GM19099 (cell line): Measurements from ENCODE around the gene PPP2R5D.

Source experiments
- POLR2A ChIP-seq: IDR thresholded peaks from 3 replicates; pipeline ENCODE4 v1.6.1; 2011; ENCODE audit warnings: low read depth; ENCODE audit not compliant: insufficient read length; ENCODE audit errors: extremely low read depth

Gene PPP2R5D

DNA sequence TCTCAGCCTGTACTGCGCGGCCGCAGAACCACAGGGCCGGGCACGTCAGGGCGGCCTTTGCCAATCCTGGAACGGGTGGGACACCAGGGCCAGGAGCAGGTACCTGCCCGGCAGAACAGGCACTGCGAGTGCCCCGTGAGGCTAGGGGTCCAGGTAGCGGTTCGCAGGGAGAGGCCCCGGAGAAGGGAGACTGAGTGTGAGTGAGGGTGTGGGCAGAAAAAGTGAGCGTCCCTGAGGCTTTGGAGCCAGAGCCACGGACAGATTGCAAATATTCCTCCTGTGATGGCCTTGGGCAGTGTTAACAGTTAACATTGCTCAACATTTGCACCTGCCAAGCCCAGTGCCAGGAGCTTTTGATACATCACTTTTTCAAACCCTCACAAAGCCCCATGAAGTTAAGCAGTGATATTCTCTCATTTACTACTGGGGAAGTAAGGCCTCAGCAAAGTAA is 23.3 kb upstream of the PPP2R5D start:
- TF ChIP-seq POLR2A = no peak

DNA sequence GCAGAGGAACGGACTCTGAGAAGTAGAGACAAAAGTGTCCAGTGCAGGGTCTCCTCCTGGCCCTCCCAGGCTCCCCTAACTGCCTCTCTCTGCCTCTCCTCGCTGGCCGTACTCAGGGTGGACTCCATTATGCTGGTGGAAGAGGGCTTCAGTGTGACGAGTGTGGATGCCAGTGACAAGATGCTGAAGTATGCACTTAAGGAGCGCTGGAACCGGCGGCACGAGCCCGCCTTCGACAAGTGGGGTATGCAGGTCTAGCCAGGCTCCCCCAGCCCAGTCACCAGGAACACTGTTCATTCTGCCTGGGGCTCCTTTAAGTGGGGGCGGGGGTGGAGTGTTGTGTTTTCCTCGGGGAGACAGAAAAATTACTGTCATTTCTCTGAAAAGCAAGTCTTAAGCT is 22.3 kb upstream of the PPP2R5D start:
- no peak for TF ChIP-seq POLR2A

DNA sequence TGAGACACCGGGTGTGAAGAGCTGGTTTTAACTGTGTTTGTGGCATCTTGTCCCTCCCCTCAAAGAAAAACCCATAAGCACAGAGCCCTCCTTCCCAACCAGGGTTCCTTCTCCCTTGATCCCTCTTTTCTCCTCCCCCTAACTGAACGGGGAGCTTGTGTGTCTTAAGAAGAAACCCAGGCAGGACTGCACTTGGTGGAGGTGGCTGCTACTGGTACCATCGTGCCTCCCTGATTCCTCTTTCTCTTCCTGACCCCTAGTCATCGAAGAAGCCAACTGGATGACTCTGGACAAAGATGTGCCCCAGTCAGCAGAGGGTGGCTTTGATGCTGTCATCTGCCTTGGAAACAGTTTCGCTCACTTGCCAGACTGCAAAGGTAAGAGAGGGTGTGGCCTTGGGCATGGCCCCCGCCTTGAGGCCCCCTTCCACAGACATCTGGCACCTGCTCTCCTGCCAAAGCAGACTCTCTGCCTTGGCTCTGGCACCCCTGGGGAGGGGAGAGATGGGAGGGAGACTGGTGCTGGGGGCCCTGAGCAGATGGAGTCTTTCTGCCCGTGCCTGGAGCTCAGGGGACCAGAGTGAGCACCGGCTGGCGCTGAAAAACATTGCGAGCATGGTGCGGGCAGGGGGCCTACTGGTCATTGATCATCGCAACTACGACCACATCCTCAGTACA is 21.7 kb upstream of the PPP2R5D start:
- TF ChIP-seq POLR2A = no peak

DNA sequence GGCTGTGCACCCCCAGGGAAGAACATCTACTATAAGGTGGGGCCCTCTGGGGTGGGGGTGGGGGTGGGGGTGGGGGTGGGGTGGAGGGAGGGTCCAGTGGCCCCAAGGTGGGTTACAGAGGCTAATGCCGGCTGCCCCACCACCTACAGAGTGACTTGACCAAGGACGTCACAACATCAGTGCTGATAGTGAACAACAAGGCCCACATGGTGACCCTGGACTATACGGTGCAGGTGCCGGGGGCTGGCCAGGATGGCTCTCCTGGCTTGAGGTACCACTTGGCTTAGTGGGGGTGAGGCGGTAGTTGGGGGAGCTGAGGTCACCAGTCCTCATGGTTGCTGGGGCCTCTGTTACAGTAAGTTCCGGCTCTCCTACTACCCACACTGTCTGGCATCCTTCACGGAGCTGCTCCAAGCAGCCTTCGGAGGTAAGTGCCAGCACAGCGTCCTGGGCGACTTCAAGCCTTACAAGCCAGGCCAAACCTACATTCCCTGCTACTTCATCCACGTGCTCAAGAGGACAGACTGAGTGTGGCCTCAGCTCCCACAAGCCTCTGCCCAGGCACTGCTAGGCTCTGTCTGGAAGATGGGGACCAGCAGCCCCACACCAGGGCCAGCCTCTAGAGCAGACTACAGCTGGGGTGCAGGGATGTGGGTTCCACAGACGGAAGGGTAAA is 21.1 kb upstream of the PPP2R5D start:
- TF ChIP-seq POLR2A = no peak

DNA sequence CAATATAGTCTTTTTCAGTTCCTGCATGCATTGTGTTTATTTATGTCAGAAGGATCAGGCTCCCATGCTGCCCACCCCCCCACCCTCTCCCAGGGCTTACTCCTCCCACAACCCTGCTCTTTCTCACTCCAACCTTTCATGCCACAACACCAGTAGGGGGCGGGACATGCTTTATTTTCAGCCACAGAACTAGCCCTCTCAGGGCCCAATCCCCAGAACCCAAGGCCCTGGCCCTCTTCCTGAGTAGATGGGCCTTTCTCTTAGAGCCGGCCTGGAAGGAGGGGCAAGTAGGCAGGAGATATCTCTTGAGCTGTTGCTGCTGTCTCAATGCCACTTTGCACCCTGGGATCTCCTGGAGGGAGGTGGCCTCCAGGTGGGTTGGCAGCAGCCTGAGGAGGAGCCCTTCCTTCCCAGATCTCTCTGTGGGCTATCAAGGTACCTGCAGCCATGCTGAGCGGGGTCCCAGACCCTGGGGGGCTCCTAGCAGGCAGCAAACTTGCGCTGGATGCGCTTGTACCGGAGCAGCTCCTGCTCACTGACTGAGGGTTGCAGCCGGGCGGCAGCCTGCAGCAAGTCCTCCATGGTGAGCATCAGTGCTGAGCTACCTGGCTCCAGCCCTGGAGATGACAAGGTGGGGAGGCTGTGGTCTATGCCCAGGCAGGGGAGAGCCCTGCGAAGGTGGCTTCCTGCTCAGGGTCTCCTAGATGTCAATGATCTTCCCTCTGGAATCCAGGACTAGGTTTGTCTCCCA is 20.3 kb upstream of the PPP2R5D start:
- TF ChIP-seq POLR2A = no peak

DNA sequence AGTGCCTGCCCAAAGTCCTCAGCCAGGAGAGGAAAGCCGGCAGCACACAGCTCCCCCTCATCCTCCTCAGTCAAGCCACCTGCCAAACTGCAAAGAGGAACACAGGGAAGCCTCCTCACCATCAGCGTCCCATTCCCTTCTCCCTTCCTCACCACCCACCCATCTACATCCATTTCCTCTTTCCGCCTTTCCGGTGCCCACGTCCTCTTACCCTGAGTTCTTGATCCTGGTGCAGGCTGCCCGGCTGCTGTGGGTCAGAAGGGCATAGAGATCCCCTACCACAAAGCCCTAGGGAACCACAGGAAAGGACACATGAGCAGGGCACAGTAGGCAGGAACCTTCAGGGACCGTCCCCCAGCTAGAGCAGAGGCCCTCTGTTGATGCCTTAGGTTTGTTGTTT is 17.8 kb upstream of the PPP2R5D start:
- no peak for TF ChIP-seq POLR2A

DNA sequence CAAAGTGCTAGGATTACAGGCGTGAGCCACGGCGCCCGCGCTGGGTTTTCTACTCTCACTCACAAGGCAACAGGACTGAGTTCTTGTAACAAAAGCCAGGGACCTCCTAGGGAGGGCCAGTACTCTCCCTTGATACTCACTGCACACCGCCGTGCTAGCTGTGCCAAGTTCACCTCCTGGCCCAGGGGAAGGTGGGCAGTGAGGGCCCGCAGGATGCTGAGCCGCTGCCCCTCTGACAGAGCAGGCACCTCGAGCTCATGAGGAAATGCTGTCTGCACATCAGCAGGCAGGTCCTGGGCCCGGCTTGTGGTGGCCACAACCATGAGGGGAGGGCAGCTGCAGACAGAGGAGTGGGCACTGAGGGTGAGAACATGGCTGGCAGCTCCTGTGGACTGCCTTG is 17.1 kb upstream of the PPP2R5D start:
- TF ChIP-seq POLR2A = no peak

DNA sequence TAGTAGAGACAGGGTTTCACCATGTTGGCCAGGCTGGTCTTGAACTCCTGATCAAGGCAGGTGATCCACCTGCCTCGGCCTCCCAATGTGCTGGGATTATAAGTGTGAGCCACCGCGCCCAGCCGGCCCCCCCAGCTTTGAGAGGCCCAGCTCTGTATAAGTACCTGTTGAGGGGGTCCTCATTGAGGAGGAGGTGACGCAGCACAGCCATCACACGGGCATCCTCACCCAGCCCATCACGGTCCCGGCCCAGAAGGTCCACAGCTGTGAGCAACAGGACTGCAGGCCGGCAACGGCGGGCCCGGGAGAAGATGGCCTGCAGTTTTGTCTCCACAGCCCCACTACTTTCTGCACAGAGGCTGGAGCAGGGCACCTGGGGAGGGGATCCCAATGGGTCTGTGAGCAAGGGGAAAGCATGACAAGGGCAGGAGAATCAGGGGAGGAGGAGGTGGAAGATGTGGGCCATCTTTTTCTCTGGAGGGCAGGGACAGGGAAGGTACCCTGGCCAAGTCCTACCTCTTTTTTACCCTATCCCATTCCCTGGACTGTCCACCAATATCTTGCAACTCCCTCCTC is 16.2 kb upstream of the PPP2R5D start:
- TF ChIP-seq POLR2A = no peak

DNA sequence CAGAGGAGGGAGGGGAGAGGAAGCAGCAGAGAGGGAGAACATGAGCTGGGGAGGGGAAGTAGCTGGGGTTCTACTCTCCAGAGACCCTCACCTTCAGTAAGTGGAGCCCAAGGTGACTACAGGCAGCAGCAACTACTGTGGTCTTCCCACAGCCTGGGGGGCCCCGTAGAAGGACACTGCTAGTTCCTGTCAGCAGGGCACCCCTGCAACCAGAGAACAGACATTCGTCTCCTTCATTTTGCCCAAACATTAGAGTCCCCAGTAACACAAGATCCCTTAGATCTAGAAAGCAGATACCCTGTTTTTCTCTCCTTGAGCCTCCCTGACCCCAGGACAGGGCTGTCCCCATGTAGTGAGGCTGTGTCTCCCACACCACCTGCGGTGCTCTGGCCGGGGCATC is 15.6 kb upstream of the PPP2R5D start:
- TF ChIP-seq POLR2A = no peak

DNA sequence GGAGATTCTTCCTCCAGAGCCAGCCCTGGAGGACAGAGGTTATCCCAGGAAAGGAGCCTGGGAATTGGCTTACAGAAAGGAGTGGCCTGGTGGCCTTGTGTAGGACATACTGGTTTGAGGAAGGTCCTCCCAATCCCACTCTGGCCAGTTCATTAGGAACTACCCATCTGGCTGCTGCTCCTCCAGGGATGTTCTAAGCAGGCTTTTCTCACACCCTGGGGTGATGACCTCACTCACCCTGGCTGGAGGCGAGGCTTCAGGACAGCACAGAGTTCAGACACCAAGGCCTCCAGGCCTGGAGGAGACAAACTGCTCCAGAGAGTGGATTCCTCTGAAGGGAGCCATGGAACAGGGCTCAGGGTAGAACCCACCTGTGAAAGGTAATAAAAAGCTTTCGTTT is 14.9 kb upstream of the PPP2R5D start:
- TF ChIP-seq POLR2A = no peak

DNA sequence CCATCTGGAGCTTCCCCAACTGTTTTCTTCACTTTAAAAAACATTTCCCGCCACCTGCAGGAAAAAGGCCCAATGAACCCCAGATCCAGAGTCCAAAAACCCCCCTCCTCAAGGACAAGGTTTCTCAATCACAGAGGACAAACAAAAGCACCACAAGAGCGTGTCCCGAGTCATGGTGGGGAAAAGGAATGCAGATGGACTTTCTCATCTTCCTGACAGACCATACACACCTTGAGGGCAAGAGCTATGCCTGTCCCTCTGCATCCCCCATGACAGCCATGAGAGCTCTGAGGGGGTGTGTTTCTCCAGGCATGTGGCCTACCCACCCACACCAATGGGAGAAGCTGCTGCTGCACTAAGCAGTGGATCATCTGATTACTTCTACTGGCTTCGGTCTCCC is 14.4 kb upstream of the PPP2R5D start:
- no peak for TF ChIP-seq POLR2A

DNA sequence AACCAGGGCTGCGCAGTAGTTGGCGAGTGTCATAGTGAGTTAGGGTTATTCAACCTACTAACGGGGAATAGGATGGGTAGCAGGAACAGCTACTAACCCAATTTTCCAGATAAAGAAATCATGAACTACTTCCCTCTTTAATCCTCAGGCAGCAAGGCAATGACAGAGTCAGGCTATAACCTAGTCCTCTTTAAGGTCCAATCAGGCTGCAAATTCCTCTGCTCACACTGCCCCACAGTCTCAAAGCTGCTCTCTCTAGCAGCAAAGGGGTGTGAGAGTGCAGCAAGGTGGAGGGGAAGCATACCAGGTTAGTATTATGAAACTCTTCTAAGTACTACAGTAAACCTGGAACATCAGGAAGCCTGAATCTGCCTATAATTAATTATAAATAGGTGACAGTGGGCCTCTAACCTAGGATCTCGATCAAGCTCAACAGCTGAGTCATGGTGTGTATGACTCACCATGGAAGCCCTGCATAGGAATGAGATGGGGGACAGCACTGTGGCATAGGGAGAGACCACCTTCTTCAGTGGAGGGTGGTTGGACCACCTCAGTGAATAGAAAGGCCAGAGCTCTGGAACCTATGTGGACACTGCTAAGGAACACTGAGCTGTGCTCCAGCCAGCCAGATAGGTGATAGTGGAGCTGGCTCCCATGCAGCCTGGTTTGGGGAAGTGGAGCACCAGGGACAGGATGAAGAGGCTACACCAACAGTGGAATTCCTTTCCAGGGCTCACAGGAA is 13.3 kb upstream of the PPP2R5D start:
- no peak for TF ChIP-seq POLR2A

DNA sequence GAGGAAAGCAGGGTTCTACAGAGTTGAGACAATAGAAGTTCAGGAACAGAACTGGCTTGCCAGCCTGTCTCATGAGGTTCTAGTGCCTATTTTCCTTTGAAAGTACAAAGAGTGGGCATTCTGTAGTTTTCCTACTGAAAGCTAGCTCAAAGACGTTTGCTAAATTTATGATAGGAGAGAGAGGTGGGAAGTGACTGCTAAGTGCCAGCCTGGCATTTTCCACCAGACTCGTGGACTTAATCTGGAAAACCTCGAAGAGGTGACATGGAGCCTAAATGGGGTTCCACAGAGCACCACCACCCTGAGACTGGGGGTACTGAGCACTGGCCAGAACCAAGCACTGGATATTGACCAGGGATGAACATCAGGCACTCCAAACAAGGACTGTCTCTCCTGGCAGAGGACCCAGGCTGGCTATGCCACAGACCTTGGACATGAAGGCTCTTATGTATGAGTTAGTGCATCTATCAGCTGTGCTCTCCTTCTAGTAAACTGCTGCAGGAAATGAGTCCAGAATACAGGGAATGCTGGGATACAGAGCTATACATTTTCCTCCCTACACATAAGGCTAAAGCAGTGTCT is 12.5 kb upstream of the PPP2R5D start:
- TF ChIP-seq POLR2A = no peak

DNA sequence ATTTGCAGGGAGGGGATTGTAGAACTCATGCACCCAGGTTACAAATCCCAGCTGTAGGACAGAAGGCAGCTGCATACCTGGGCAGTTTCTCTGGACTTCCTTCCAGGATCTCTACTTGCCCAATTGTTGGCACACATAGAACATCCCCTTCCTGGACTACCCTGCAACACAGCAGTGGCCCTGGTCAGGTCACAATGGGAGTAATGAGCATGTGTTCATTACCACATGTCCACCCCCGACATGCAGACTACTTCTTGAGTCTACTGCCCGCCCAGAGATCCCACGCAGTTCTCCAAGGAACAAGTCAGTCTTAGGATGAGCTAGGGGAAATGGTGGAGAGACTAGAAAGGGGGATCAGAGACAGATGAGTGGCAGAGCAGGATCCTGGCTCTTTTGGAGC is 10.4 kb upstream of the PPP2R5D start:
- no peak for TF ChIP-seq POLR2A
